ENCODE results near the gene ISL2. TPM values are rescaled to one million over a fixed set of nuclear protein-coding genes. Genes with fewer than 3 reads are reported as not detected.

ISL2 gene
- polyA plus RNA-seq, 2 of the 4 experiments (the other 2 are of a cell fraction), result 2.6 to 3.2 TPM

GRCh38 chr15:76344893-76345582 lies 8.5 kb downstream of the ISL2 start:
- peaks cover 9% of the 10 kb centered on the region; the same call in 2 of the 3 replicates for H3K4me1 ChIP-seq
- no peak overlapping the region for H3K4me2 ChIP-seq
- 79% methylated on average over 3 of the region's 3 CpGs for WGBS (ENCODE audit: missing lambda C conversion rate)
- ChIA-PET CTCF (interaction anchor here (0.6 to 3.0 kb wide), 4 partner anchors 11 to 885 kb away, joined by 3 to 11 read pairs (median 8); no protein-coding TSS in a partner anchor), POLR2A (interaction anchor here (2.3 kb wide), 1 partner anchor 8 kb away, joined by 16 read pairs; the partner anchor contains the start of gene ISL2)
- ATAC-seq, result no peak
- no peak overlapping the region for H3K4me3 ChIP-seq
- no peak for FAIRE-seq
- TF ChIP-seq HES2 (IDR thresholded peaks at IDR 0.05), result no peak
- TF ChIP-seq PBX3 (IDR thresholded peaks at IDR 0.05), result no peak
- no peak for TF ChIP-seq REST (IDR thresholded peaks at IDR 0.05)
- TF ChIP-seq HEYL (CRISPR knock-in tag; IDR thresholded peaks at IDR 0.05), result no peak
- TF ChIP-seq JUN (IDR thresholded peaks at IDR 0.05), result no peak
- no peak for TF ChIP-seq RAD21 (conservative IDR thresholded peaks at IDR 0.05 in 1 of 2, IDR thresholded peaks at IDR 0.05 in 1 of 2)
- TF ChIP-seq ELK1 (IDR thresholded peaks at IDR 0.05; ENCODE audit: low read depth, low read length), result no peak
- TF ChIP-seq MAFK (IDR thresholded peaks at IDR 0.05; ENCODE audit: partially characterized antibody), result no peak
- no peak for TF ChIP-seq NR3C1 (IDR thresholded peaks at IDR 0.05)
- no peak for TF ChIP-seq BHLHE40 (IDR thresholded peaks at IDR 0.05; ENCODE audit: low read depth, low read length)
- TF ChIP-seq CTCF (IDR thresholded peaks at IDR 0.05), result no peak
- TF ChIP-seq MYC (IDR thresholded peaks at IDR 0.05; ENCODE audit: borderline replicate concordance, low read length), result no peak
- TF ChIP-seq ZNF302 (CRISPR knock-in tag; IDR thresholded peaks at IDR 0.05), result no peak
- TF ChIP-seq GATA3 (IDR thresholded peaks at IDR 0.05; ENCODE audit: borderline replicate concordance), result no peak
- TF ChIP-seq ZC3H11A (IDR thresholded peaks at IDR 0.05), result no peak
- no peak for TF ChIP-seq FOSB (CRISPR knock-in tag; IDR thresholded peaks at IDR 0.05)
- H3K9me3 ChIP-seq, result no peaks in the 10 kb centered on the region
- no peak overlapping the region for H3K27ac ChIP-seq
- no peak for DNase-seq (ENCODE audit: low read depth in 1 of 2, low spot score in 1 of 2)

GRCh38 chr15:76345583-76345879 lies 9.0 kb downstream of the ISL2 start:
- FAIRE-seq (no peak), ATAC-seq (no peak), DNase-seq (ENCODE audit: low read depth in 1 of 2, low spot score in 1 of 2) (no peak)
- Histone ChIP-seq H3K27ac (no peak overlapping the region), H3K4me3 (no peak overlapping the region), H3K4me2 (no peak overlapping the region), H3K9me3 (no peaks in the 10 kb centered on the region), H3K4me1 (peaks cover 9% of the 10 kb centered on the region; the same call in 2 of the 3 replicates)
- CTCF ChIA-PET, result interaction anchor here (0.6 to 3.0 kb wide), 4 partner anchors 11 to 884 kb away, joined by 3 to 11 read pairs (median 8); no protein-coding TSS in a partner anchor
- WGBS (ENCODE audit: missing lambda C conversion rate), result 79% methylated on average over 7 of the region's 7 CpGs
- POLR2A ChIA-PET, result interaction anchor here (2.3 kb wide), 1 partner anchor 9 kb away, joined by 16 read pairs; the partner anchor contains the start of gene ISL2
- TF ChIP-seq PHF8 (IDR thresholded peaks at IDR 0.05; ENCODE audit: borderline replicate concordance, low read depth) (no peak), POLR2A (IDR thresholded peaks at IDR 0.05; ENCODE audit: low read length) (no peak), PBX3 (IDR thresholded peaks at IDR 0.05) (no peak), HDAC2 (IDR thresholded peaks at IDR 0.05) (no peak), SMC3 (IDR thresholded peaks at IDR 0.05) (no peak), RCOR1 (IDR thresholded peaks at IDR 0.05; ENCODE audit: low read depth, low read length) (no peak), RAD21 (conservative IDR thresholded peaks at IDR 0.05 in 1 of 2, IDR thresholded peaks at IDR 0.05 in 1 of 2) (no peak), RFX5 (IDR thresholded peaks at IDR 0.05) (no peak), HMGXB4 (CRISPR knock-in tag; IDR thresholded peaks at IDR 0.05; ENCODE audit: borderline replicate concordance) (no peak), RNF2 (IDR thresholded peaks at IDR 0.05; ENCODE audit: borderline replicate concordance, low read depth) (no peak), CHD2 (IDR thresholded peaks at IDR 0.05; ENCODE audit: low read length, partially characterized antibody) (no peak), CEBPB (IDR thresholded peaks at IDR 0.05) (no peak)
